ENCODE results near the gene ZNF346.

ZNF346 gene

GRCh38 chr5:177083357-177083756, 60.9 kb downstream of the ZNF346 start:
- no peak for TF ChIP-seq CTCF (IDR thresholded peaks at IDR 0.05)

DNA sequence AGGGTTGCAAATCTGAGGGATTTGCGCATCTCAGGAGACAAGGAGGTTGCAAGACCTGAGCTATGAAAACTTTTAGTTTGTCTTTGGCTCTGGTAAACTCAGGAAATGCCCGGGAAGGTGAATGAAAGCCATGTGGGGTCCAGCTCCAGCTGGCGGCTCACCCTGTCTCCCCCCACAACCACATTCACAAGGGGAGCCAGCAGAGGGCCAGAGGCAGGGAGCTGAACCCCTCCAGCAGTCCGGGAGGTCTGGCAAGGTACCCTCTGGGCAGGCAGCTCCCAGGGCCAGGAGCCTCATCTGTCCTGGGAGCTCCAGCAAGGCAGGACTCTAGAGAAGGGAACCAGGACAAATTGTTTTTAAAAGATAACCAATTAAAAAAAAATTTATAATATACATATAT, 61.7 kb downstream of the ZNF346 start:
- no peak for TF ChIP-seq CTCF (IDR thresholded peaks at IDR 0.05)

- TF ChIP-seq CTCF (IDR thresholded peaks at IDR 0.05): no peak
Observed at GRCh38 chr5:177085985-177086653, 63.6 kb downstream of the ZNF346 start.

DNA sequence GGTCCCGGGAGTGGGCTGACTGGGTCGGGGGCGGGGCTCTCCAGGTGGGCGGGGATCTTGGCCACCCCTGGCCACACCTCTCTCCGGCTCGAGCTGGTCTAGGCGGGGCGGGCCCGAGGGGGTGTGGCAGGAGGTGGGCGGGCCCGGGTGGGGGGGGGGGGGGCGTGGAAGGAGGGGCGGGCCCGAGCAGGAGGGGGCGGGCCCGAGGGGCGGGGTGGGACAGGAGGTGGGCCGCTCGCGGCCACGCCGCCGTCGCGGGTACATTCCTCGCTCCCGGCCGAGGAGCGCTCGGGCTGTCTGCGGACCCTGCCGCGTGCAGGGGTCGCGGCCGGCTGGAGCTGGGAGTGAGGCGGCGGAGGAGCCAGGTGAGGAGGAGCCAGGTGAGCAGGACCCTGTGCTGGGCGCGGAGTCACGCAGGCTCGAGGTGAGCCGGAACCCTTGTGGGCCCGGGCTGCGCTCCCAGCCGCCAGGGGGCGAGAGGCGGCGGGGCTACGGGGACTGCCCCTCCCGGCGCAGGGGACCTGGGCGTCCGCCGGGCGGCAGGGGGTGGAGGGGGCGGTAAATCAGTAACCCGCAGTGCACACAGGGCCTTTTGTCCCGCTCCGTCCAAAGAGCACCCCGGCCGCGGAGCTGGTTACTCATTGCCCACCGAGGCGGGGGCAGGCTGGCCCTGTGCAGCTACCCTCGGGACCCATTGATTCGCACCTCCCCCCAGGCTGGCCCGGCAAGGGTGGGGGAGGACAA, 64.3 kb downstream of the ZNF346 start, which contains the start of gene FGFR4:
TSS of gene FGFR4 (plus strand) at position 262 of the 744 bp plus-strand sequence. CDS start 2,688 bp downstream, outside the sequence.
- peak; percentile 69 for TF ChIP-seq CTCF (IDR thresholded peaks at IDR 0.05)

DNA sequence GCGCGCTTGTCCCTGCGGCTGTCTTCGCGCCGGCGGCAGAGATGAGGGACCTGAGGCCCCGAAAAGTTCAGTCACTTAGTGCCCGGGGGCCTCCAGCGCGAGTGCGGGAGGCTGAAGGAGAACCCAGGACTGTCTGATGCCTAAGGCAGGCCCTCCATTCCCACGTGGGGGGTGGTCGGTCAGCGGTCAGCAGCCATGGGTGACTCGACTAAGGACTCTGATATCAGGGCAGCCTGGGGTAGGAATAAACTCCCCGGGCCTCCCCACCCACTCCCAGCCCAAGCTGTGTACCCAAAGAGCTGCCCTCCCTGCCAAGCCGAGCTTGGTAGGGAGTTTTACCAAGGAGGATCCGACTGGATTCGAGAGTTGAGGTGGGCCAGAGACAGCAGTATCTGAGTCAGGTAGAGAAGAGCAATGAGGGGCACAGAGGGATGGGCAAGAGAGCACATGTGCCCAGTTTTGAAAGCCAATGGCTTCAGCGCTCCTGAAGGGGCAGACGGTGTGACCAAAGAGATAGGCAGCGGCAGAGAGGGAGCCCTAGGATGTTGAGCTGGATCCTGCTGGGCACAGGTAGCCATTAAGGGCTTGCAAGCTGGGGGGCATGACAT, 65.0 kb downstream of the ZNF346 start:
- no peak for TF ChIP-seq CTCF (IDR thresholded peaks at IDR 0.05)

DNA sequence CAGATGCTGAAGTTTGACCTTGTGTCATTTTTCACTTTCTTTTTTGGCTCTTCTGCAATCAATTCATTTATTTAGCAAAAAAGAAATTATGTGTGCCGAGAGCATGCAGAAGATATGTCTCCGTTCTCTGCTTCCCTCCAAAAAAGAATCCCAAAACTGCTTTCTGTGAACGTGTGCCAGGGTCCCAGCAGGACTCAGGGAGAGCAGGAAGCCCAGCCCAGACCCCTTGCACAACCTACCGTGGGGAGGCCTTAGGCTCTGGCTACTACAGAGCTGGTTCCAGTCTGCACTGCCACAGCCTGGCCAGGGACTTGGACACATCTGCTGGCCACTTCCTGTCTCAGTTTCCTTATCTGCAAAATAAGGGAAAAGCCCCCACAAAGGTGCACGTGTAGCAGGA, 66.6 kb downstream of the ZNF346 start:
- TF ChIP-seq CTCF (IDR thresholded peaks at IDR 0.05): no peak

- TF ChIP-seq CTCF (IDR thresholded peaks at IDR 0.05): no peak
Observed at GRCh38 chr5:177089825-177090641, 67.5 kb downstream of the ZNF346 start.
